H9 (cell line): ENCODE data around the gene TIMM50. TPM values are rescaled to one million over a fixed set of nuclear protein-coding genes. Genes with fewer than 3 reads are reported as not detected.

Experiments
- DNase-seq: peaks from one replicate; pipeline ENCODE4 v3.0.0-alpha.2; 2017
- H2AFZ ChIP-seq: one replicate; pipeline ENCODE4 v1.6.1; 2013; ENCODE audit warnings: mild to moderate bottlenecking, low read length, control low read depth, moderate library complexity
- H2AK5ac ChIP-seq: 2 replicates; pipeline ENCODE4 v1.6.1; 2013; ENCODE audit warnings: low read length, control low read depth, mixed read lengths; ENCODE audit not compliant: insufficient read length
- H2BK120ac ChIP-seq: one replicate; pipeline ENCODE4 v1.6.1; 2013; ENCODE audit warnings: low read depth, mild to moderate bottlenecking, low read length, control low read depth, inconsistent platforms; ENCODE audit not compliant: poor library complexity, severe bottlenecking
- H2BK12ac ChIP-seq: 2 replicates; pipeline ENCODE4 v1.6.1; 2013; ENCODE audit warnings: low read length, control low read depth, mixed read lengths, low read depth; ENCODE audit not compliant: insufficient read length
- H2BK15ac ChIP-seq: 2 replicates; pipeline ENCODE4 v1.6.1; 2013; ENCODE audit warnings: low read depth, low read length, control low read depth
- H2BK20ac ChIP-seq: one replicate; pipeline ENCODE4 v1.6.1; 2013; ENCODE audit warnings: low read depth, mild to moderate bottlenecking, low read length, control low read depth, inconsistent platforms; ENCODE audit not compliant: poor library complexity, severe bottlenecking
- H2BK5ac ChIP-seq: 2 replicates; pipeline ENCODE4 v1.6.1; 2013; ENCODE audit warnings: low read length, control low read depth, mixed read lengths; ENCODE audit not compliant: insufficient read length
- H3K14ac ChIP-seq: 2 replicates; pipeline ENCODE4 v1.6.1; 2013; ENCODE audit warnings: low read length, control low read depth; ENCODE audit not compliant: insufficient read depth
- H3K18ac ChIP-seq: 2 replicates; pipeline ENCODE4 v1.6.1; 2013; ENCODE audit warnings: low read depth, mild to moderate bottlenecking, mixed read lengths, low read length, control low read depth; ENCODE audit not compliant: insufficient read length
- H3K23ac ChIP-seq: 2 replicates; pipeline ENCODE4 v1.6.1; 2013; ENCODE audit warnings: low read length, control low read depth, mixed read lengths, low read depth; ENCODE audit not compliant: insufficient read length
- H3K23me2 ChIP-seq: 2 replicates; pipeline ENCODE4 v1.6.1; 2013; ENCODE audit warnings: low read depth, mild to moderate bottlenecking, mixed read lengths, low read length, control low read depth; ENCODE audit not compliant: insufficient read length, poor library complexity, severe bottlenecking
- H3K27ac ChIP-seq: 2 replicates; pipeline ENCODE4 v1.5.1; 2013; ENCODE audit warnings: low read length, control low read depth, mixed read lengths, low read depth; ENCODE audit not compliant: insufficient read length
- H3K27me3 ChIP-seq: 2 replicates; pipeline ENCODE4 v1.6.1; 2013; ENCODE audit warnings: low read length, control low read depth, inconsistent platforms; ENCODE audit not compliant: insufficient read depth
- H3K4ac ChIP-seq: 2 replicates; pipeline ENCODE4 v1.6.1; 2013; ENCODE audit warnings: low read depth, mild to moderate bottlenecking, control low read depth, inconsistent platforms, low read length, moderate library complexity
- H3K4me1 ChIP-seq: 2 replicates; pipeline ENCODE4 v1.6.1; 2013; ENCODE audit warnings: low read length, control low read depth, inconsistent platforms; ENCODE audit not compliant: insufficient read depth
- H3K4me2 ChIP-seq: 2 replicates; pipeline ENCODE4 v1.6.1; 2013; ENCODE audit warnings: low read length, control low read depth, mixed read lengths; ENCODE audit not compliant: insufficient read length, insufficient read depth
- H3K56ac ChIP-seq: 2 replicates; pipeline ENCODE4 v1.6.1; 2013; ENCODE audit warnings: low read depth, mild to moderate bottlenecking, mixed read lengths, low read length, control low read depth; ENCODE audit not compliant: insufficient read length
- H3K79me1 ChIP-seq: 2 replicates; pipeline ENCODE4 v1.6.1; 2013; ENCODE audit warnings: low read depth, mild to moderate bottlenecking, moderate library complexity, low read length, control low read depth, inconsistent platforms; ENCODE audit not compliant: insufficient read depth, poor library complexity, severe bottlenecking
- H3K79me2 ChIP-seq: 2 replicates; pipeline ENCODE4 v1.6.1; 2013; ENCODE audit warnings: low read length, control low read depth, inconsistent platforms; ENCODE audit not compliant: insufficient read depth
- H3K9ac ChIP-seq: 2 replicates; pipeline ENCODE4 v1.6.1; 2013; ENCODE audit warnings: low read length, control low read depth, mixed read lengths; ENCODE audit not compliant: insufficient read length; ENCODE audit errors: extremely low read depth
- H3K9me3 ChIP-seq: one replicate; pipeline ENCODE4 v1.6.1; 2013; ENCODE audit warnings: low read depth, low read length, inconsistent platforms; ENCODE audit not compliant: control insufficient read depth
- H3T11ph ChIP-seq: one replicate; pipeline ENCODE4 v1.6.1; 2013; ENCODE audit warnings: mild to moderate bottlenecking, low read length, control low read depth, inconsistent platforms
- H4K20me1 ChIP-seq: one replicate; pipeline ENCODE4 v1.6.1; 2013; ENCODE audit not compliant: control insufficient read depth, insufficient read length, insufficient read depth
- H4K5ac ChIP-seq: 2 replicates; pipeline ENCODE4 v1.6.1; 2013; ENCODE audit warnings: low read depth, mild to moderate bottlenecking, mixed read lengths, low read length, control low read depth; ENCODE audit not compliant: insufficient read length
- H4K8ac ChIP-seq: replicated peaks from 2 replicates; pipeline ENCODE4 v1.6.1; 2013; ENCODE audit warnings: low read length, control low read depth, mixed read lengths, low read depth; ENCODE audit not compliant: insufficient read length
- H4K91ac ChIP-seq: 2 replicates; pipeline ENCODE4 v1.6.1; 2013; ENCODE audit warnings: low read depth, mild to moderate bottlenecking, moderate library complexity, mixed read lengths, low read length, control low read depth; ENCODE audit not compliant: insufficient read length
- H3K27ac Mint-ChIP-seq, 3 experiments: 2 replicates in 2 of 3; 3 replicates in 1 of 3; pipeline ENCODE4 v1.8.0; 2020 to 2021; ENCODE audit warnings: mixed read lengths in 3 of 3, mild to moderate bottlenecking in 1 of 3, moderate library complexity in 1 of 3
- H3K27me3 Mint-ChIP-seq: 2 replicates; pipeline ENCODE4 v1.8.0; 2021; ENCODE audit warnings: low read depth, mild to moderate bottlenecking, moderate library complexity, mixed read lengths
- H3K36me3 Mint-ChIP-seq, 3 experiments: 2 replicates in 2 of 3; 3 replicates in 1 of 3; pipeline ENCODE4 v1.8.0; 2020 to 2021; ENCODE audit warnings: low read depth in 3 of 3, mixed read lengths in 3 of 3; ENCODE audit not compliant: insufficient read depth in 1 of 3
- H3K4me1 Mint-ChIP-seq, 2 experiments: 2 replicates each; pipeline ENCODE4 v1.8.0; 2020; ENCODE audit warnings: mixed read lengths in 2 of 2
- H3K4me3 Mint-ChIP-seq, 2 experiments: 2 replicates in 1 of 2; 3 replicates in 1 of 2; pipeline ENCODE4 v1.8.0; 2020 to 2021; ENCODE audit warnings: mild to moderate bottlenecking in 2 of 2, mixed read lengths in 2 of 2, moderate library complexity in 1 of 2
- H3K9me3 Mint-ChIP-seq, 2 experiments: 2 replicates in 1 of 2; 3 replicates in 1 of 2; pipeline ENCODE4 v1.8.0; 2020; ENCODE audit warnings: mild to moderate bottlenecking in 2 of 2, mixed read lengths in 2 of 2, moderate library complexity in 1 of 2
- WGBS: extraction: QIAGEN DNeasy Blood & Tissue Kit; methylation state at CpG from one replicate; pipeline ENCODE4 v1.1.7; 2013; ENCODE audit warnings: missing lambda C conversion rate, low lambda C conversion rate, mixed read lengths; ENCODE audit not compliant: insufficient read length; ENCODE audit errors: extremely low coverage; 5-methylcytosine and 5-hydroxymethylcytosine counted together
- total RNA-seq: library from RNA; stranded (reverse); gene quantifications from 2 replicates; pipeline ENCODE4 v1.2.1, GENCODE V29; 2021
- TF ChIP-seq, protein P1 (sequence below): fragments of 200-600 bp; sonication (generic); conservative IDR thresholded peaks from 3 replicates; pipeline ENCODE4 v1.8.0; 2021; ENCODE audit warnings: antibody characterized with exemption, mild to moderate bottlenecking

TIMM50 gene
- total RNA-seq, 1 experiment from 2014 or later = 128 TPM

DNA sequence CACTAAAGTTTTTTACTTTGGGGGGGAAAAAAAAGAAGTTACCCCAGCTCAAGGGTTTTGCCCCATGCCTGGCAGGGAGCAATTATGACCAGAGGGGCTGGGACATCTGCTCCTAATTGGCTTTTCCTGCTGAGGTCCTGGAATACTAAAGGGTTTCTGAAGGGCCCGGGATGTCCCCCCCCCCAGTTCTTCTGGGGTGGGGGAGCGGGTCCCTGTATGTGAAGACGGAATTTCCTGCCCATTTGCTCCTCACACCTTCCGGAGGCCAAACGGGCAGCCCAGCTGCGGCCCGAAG is 17.0 kb downstream of the TIMM50 start:
- H3K27ac ChIP-seq = no peak overlapping the region
- no peak overlapping the region; a peak in 1 of 7 replicates for H3K27ac Mint-ChIP-seq
- H2BK5ac ChIP-seq = no peak overlapping the region
- no peak overlapping the region for H3K18ac ChIP-seq
- H3K4ac ChIP-seq = no peak overlapping the region
- DNase-seq = no peak
- no peak overlapping the region for H4K91ac ChIP-seq
- no peak overlapping the region for H3K56ac ChIP-seq
- H4K20me1 ChIP-seq = no peaks in the 10 kb centered on the region
- peaks cover 62% of the 10 kb centered on the region for H3K27me3 Mint-ChIP-seq
- peak overlapping the region; percentile 91 for H3K4me2 ChIP-seq
- peaks cover 0 to 8% (median 2%) of the 10 kb centered on the region in 3 experiments; a peak in 4 of 7 replicates for H3K36me3 Mint-ChIP-seq
- H3K4me3 Mint-ChIP-seq = peak overlapping the region; percentile 45 to 84; a peak in 2 of 5 replicates
- H3K4me1 Mint-ChIP-seq = peaks cover 12 to 24% of the 10 kb centered on the region in 2 experiments
- no peak overlapping the region for H2BK12ac ChIP-seq
- no peak overlapping the region for H3K23ac ChIP-seq
- TF ChIP-seq, protein P1, sequence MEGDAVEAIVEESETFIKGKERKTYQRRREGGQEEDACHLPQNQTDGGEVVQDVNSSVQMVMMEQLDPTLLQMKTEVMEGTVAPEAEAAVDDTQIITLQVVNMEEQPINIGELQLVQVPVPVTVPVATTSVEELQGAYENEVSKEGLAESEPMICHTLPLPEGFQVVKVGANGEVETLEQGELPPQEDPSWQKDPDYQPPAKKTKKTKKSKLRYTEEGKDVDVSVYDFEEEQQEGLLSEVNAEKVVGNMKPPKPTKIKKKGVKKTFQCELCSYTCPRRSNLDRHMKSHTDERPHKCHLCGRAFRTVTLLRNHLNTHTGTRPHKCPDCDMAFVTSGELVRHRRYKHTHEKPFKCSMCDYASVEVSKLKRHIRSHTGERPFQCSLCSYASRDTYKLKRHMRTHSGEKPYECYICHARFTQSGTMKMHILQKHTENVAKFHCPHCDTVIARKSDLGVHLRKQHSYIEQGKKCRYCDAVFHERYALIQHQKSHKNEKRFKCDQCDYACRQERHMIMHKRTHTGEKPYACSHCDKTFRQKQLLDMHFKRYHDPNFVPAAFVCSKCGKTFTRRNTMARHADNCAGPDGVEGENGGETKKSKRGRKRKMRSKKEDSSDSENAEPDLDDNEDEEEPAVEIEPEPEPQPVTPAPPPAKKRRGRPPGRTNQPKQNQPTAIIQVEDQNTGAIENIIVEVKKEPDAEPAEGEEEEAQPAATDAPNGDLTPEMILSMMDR = no peak
- H3K9me3 ChIP-seq = no peaks in the 10 kb centered on the region
- H2AFZ ChIP-seq = no peak overlapping the region
- H2BK15ac ChIP-seq = no peak overlapping the region
- H2BK120ac ChIP-seq = no peak overlapping the region
- no peak overlapping the region for H4K5ac ChIP-seq
- peaks cover 0 to 5% of the 10 kb centered on the region in 2 experiments; a peak in 4 of 5 replicates for H3K9me3 Mint-ChIP-seq
- H3K79me2 ChIP-seq = no peaks in the 10 kb centered on the region
- H2BK20ac ChIP-seq = no peak overlapping the region
- H3K14ac ChIP-seq = no peak overlapping the region
- H2AK5ac ChIP-seq = no peak overlapping the region
- H3T11ph ChIP-seq = no peak overlapping the region
- H3K23me2 ChIP-seq = peaks cover 10% of the 10 kb centered on the region
- peaks cover 8% of the 10 kb centered on the region; the same call in 1 of the 2 replicates for H3K27me3 ChIP-seq
- no peaks in the 10 kb centered on the region for H3K79me1 ChIP-seq
- no peaks in the 10 kb centered on the region for H3K4me1 ChIP-seq
- no peak overlapping the region for H4K8ac ChIP-seq
- no CpG with 5 or more reads among the region's 7 CpGs for WGBS
- no peak overlapping the region for H3K9ac ChIP-seq
